Heart left ventricle (tissue), 16 donors: ENCODE results near the gene ZNF446. TPM values are rescaled to one million over a fixed set of nuclear protein-coding genes. Genes with fewer than 3 reads are reported as not detected.

ENCODE experiments used
- ATAC-seq, 4 donors: fragments of 200-7000 bp; cut with Tn5 transposase; one replicate each; pipeline ENCODE4 v1.9.1; 2020 to 2022; ENCODE audit warnings: moderate library complexity in 4 of 4, mild to moderate bottlenecking in 3 of 4, moderate number of reproducible peaks in 1 of 4
- DNase-seq, 5 donors: peaks; one replicate each; pipeline ENCODE4 v3.0.0-alpha.2; 2020
- H3K27ac ChIP-seq, 12 donors: fragments of 200-600 bp; sonication (generic) in 4 of 12; one replicate each; pipeline versions ENCODE4 v1.5.0 to v1.8.0; 2016 to 2022; ENCODE audit warnings: mild to moderate bottlenecking in 2 of 12
- H3K27me3 ChIP-seq, 9 donors: fragments of 200-600 bp; sonication (generic) in 2 of 9; one replicate each; pipeline versions ENCODE4 v1.5.1 to v1.8.0; 2016 to 2022; ENCODE audit warnings: mild to moderate bottlenecking in 3 of 9
- H3K36me3 ChIP-seq, 9 donors: fragments of 200-600 bp; sonication (generic) in 2 of 9; one replicate each; pipeline versions ENCODE4 v1.5.0 to v1.8.0; 2018 to 2022; ENCODE audit warnings: mild to moderate bottlenecking in 2 of 9
- H3K4me1 ChIP-seq, 12 donors: fragments of 200-600 bp; sonication (generic) in 4 of 12; one replicate each; pipeline versions ENCODE4 v1.5.0 to v1.8.0; 2016 to 2022; ENCODE audit warnings: mild to moderate bottlenecking in 3 of 12
- H3K4me3 ChIP-seq, 12 donors: fragments of 200-600 bp; sonication (generic) in 4 of 12; one replicate each; pipeline versions ENCODE4 v1.5.0 to v1.8.0; 2017 to 2022; ENCODE audit warnings: mild to moderate bottlenecking in 9 of 12, moderate library complexity in 4 of 12
- H3K9me3 ChIP-seq, 12 donors: fragments of 200-600 bp; sonication (generic) in 4 of 12; one replicate each; pipeline versions ENCODE4 v1.5.0 to v1.8.0; 2016 to 2022; ENCODE audit warnings: mild to moderate bottlenecking in 1 of 12
- POLR2A ChIP-seq, 2 donors: fragments of 450-650 bp; IDR thresholded peaks; one replicate each; pipeline ENCODE4 v1.6.1; 2017; ENCODE audit warnings: antibody characterized with exemption in 2 of 2, mild to moderate bottlenecking in 2 of 2, moderate library complexity in 2 of 2
- WGBS, 4 donors: extraction: QIAGEN DNeasy Blood & Tissue Kit in 2 of 4; methylation state at CpG; one replicate each; pipeline versions ENCODE4 v1.1.5 to v1.1.7; 2013 to 2018; 5-methylcytosine and 5-hydroxymethylcytosine counted together
- intact Hi-C, 10 donors: fragments of 100-400 bp; cut with DNase I; formaldehyde crosslinking; loops; one replicate each; pipeline versions ENCODE4 v1.11.1 to v1.14.2; 2022
- polyA plus RNA-seq, 2 donors: library from polyadenylated mRNA; stranded (reverse); fragments of 200-250 nt; gene quantifications; one replicate each; pipeline ENCODE4 v1.2.3, GENCODE V29; 2013
- total RNA-seq, 9 donors: library from RNA; depleted of rRNA in 2 of 9; stranded (reverse); fragments of >200 nt in 2 of 9; fragmentation: NEBNext Ultra II Directional in 3 of 9; extraction: Animal tissue kit (Norgen Biotek cat#: 25700) in 3 of 9; gene quantifications; one replicate each; pipeline versions ENCODE4 v1.1.0 to v1.2.4, GENCODE V29; 2016 to 2023
- TF ChIP-seq, protein P1 (sequence below), 12 donors: fragments of 200-600 bp; sonication (generic) in 4 of 12; IDR thresholded peaks; one replicate each; pipeline versions ENCODE4 v1.5.0 to v1.8.0; 2018 to 2022; ENCODE audit warnings: antibody characterized with exemption in 12 of 12, mild to moderate bottlenecking in 5 of 12
- donor health status: ischemic (EF 13 %, LVEDD 7.1; RV severe dilation, severe dysfunction).
- donor health status: healthy with polysubstance abuse.
- donor health status: DM: no; HTN: yes; CAD: no.
- donor health status: DM: no; HTN: no; CAD: no.
- donor health status: ischemic (EF 25% LVEDD 6.9; RV normal size, moderate dysfunction).
- donor health status: ischemic (EF 25% LVEDD 5.7; RV mildly dilated, moderate dysfunction).
- donor health status: healthy.
- donor health status: DM: yes; HTN: yes; CAD: no.
- donor health status: ischemic (EF 35%, LVEDD 5.7; RV mildly dilated, moderate dysfunction).
- donor health status: nonischemic (EF 11% LVEDD 7.7; RV severe dilation, severe dysfunction).
- donor health status: DM: yes; HTN: yes; CAD: no.
- donor health status: PGD.
- donor health status: ischemic (EF 29% LVEDD 5.4; RV normal size, mild dysfunction).
- donor health status: nonischemic (EF 23%, LVEDD 6.1; RV moderate dilation, normal function).

The ZNF446 gene
- total and polyA plus RNA-seq, 11 donors: 4.3 to 9.3 (median 6.0) TPM

- no peak for ATAC-seq
- no peaks in the 10 kb centered on the region for H3K9me3 ChIP-seq
These were observed 41.0 kb downstream of the ZNF446 start for GRCh38 chr19:58516964-58517833.

DNA sequence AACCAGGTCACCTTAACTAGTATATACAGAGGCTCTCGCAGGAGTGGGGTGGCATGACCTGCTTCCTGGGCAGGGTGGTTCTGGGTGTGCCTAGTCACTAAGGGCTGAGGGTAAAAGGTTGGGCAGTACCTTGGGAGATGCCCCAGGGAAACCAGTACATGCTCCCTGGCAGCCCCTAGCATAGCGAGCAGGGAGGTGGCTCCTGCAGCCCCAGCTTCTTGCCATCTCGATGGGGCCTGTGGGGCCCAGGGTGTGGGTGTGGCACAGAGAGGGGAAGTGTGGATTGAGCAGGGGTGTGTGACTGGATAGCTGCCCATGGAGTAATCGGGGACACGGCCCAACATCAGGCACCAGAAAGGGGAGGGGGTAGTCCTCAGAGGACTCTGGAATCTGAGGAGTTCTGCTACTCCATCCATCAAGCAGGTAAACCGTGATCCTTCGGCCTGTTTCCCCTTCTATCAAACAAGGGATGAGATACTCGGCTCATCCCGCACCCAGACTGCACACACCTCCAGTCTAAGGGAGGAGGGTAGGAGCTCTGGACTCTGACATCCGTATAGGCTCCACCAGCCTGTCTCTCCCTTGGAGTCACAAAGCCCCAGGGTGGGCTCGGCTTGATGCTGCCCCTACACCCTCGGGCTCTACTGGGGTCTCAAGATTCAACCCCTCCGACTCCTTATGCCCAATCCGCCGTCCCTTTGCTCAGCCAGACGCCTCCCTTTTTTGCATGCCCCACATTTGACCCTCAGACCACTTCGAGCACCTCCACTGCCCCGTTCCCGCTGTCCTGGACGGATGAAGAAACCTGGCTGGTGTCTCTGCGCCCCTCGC, 42.3 kb downstream of the ZNF446 start:
- TF ChIP-seq POLR2A (IDR thresholded peaks at IDR 0.05): no peak
- TF ChIP-seq, protein P1, sequence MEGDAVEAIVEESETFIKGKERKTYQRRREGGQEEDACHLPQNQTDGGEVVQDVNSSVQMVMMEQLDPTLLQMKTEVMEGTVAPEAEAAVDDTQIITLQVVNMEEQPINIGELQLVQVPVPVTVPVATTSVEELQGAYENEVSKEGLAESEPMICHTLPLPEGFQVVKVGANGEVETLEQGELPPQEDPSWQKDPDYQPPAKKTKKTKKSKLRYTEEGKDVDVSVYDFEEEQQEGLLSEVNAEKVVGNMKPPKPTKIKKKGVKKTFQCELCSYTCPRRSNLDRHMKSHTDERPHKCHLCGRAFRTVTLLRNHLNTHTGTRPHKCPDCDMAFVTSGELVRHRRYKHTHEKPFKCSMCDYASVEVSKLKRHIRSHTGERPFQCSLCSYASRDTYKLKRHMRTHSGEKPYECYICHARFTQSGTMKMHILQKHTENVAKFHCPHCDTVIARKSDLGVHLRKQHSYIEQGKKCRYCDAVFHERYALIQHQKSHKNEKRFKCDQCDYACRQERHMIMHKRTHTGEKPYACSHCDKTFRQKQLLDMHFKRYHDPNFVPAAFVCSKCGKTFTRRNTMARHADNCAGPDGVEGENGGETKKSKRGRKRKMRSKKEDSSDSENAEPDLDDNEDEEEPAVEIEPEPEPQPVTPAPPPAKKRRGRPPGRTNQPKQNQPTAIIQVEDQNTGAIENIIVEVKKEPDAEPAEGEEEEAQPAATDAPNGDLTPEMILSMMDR (IDR thresholded peaks at IDR 0.05): peak in 1 of 12 donors; percentile 58
- Histone ChIP-seq H3K4me3 (peak overlapping the region; percentile 70 to 97 (median 86)), H3K4me1 (peaks cover 7 to 65% (median 35%) of the 10 kb centered on the region in 12 donors), H3K9me3 (no peaks in the 10 kb centered on the region), H3K27ac (peak overlapping the region; percentile 79 to 99 (median 94)), H3K36me3 (peaks cover 0 to 26% (median 17%) of the 10 kb centered on the region in 9 donors), H3K27me3 (no peaks in the 10 kb centered on the region)
- intact Hi-C loops: loop anchor here in 4 of 10 donors (1.0 to 2.0 kb wide), 5 partner anchors 24 to 336 kb away; partner anchors contain the start of genes TRIM28 (in 2 of the 4), MZF1 (in 1 of the 4) and ZNF274 (in 1 of the 4)
- DNase-seq (no peak), ATAC-seq (no peak)
- 13 to 15% (median 13%) methylated on average over 22 of the region's 22 CpGs for WGBS, 4 donors

More at GRCh38 chr19:58516964-58517833, 41.0 kb downstream of the ZNF446 start:
- Histone ChIP-seq H3K4me1 (peaks cover 7 to 65% (median 35%) of the 10 kb centered on the region in 12 donors), H3K27me3 (no peaks in the 10 kb centered on the region), H3K27ac (no peak overlapping the region), H3K36me3 (peaks cover 0 to 31% (median 17%) of the 10 kb centered on the region in 9 donors), H3K4me3 (no peak overlapping the region)
- TF ChIP-seq, protein P1 (IDR thresholded peaks at IDR 0.05): no peak
- TF ChIP-seq POLR2A (IDR thresholded peaks at IDR 0.05): no peak
- WGBS, 4 donors: 90 to 94% (median 92%) methylated on average over 50 to 65 of the region's 65 CpGs
- peak in 1 of 5 donors; percentile 59 for DNase-seq
- intact Hi-C loops: no loop called here

DNA sequence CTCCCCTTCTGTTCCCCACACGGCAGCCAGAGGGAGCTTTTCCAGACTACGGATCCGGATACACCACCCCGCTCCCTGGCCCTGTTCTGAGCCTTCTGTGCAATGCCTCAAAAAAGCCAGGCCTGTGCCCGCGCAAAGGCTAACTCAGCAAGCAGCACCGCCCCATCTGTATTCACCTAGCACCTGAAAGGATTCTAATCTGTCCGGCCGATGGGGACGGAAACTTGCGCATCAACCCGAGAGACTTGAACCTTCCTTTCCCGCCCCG, 42.9 kb downstream of the ZNF446 start:
- H3K27me3 ChIP-seq: no peaks in the 10 kb centered on the region
- peak in 3 of 4 donors; percentile 39 to 66 (median 59) for ATAC-seq
- H3K27ac ChIP-seq: peak overlapping the region; percentile 79 to 99 (median 94)
- WGBS, 4 donors: 0 to 4% (median 1%) methylated on average over 11 to 14 of the region's 14 CpGs
- no peak for TF ChIP-seq POLR2A (IDR thresholded peaks at IDR 0.05)
- TF ChIP-seq, protein P1 (IDR thresholded peaks at IDR 0.05): peak in 11 of 12 donors; percentile 32 to 66 (median 48)
- peaks cover 7 to 59% (median 35%) of the 10 kb centered on the region in 12 donors for H3K4me1 ChIP-seq
- intact Hi-C loops: loop anchor here in 4 of 10 donors (1.0 to 2.0 kb wide), 5 partner anchors 24 to 336 kb away; partner anchors contain the start of genes TRIM28 (in 2 of the 4), MZF1 (in 1 of the 4) and ZNF274 (in 1 of the 4)
- peak; percentile 66 to 77 (median 70) for DNase-seq
- H3K4me3 ChIP-seq: peak overlapping the region; percentile 70 to 97 (median 86)
- peaks cover 0 to 26% (median 17%) of the 10 kb centered on the region in 9 donors for H3K36me3 ChIP-seq
- H3K9me3 ChIP-seq: no peaks in the 10 kb centered on the region
